HG03460 (cell line): ENCODE data around the gene COL27A1.

Experiments used
- ATAC-seq: cut with Tn5 transposase; IDR thresholded peaks from one replicate; pipeline ENCODE4 v1.9.1; 2021; ENCODE audit not compliant: unreplicated experiment

Gene COL27A1

DNA sequence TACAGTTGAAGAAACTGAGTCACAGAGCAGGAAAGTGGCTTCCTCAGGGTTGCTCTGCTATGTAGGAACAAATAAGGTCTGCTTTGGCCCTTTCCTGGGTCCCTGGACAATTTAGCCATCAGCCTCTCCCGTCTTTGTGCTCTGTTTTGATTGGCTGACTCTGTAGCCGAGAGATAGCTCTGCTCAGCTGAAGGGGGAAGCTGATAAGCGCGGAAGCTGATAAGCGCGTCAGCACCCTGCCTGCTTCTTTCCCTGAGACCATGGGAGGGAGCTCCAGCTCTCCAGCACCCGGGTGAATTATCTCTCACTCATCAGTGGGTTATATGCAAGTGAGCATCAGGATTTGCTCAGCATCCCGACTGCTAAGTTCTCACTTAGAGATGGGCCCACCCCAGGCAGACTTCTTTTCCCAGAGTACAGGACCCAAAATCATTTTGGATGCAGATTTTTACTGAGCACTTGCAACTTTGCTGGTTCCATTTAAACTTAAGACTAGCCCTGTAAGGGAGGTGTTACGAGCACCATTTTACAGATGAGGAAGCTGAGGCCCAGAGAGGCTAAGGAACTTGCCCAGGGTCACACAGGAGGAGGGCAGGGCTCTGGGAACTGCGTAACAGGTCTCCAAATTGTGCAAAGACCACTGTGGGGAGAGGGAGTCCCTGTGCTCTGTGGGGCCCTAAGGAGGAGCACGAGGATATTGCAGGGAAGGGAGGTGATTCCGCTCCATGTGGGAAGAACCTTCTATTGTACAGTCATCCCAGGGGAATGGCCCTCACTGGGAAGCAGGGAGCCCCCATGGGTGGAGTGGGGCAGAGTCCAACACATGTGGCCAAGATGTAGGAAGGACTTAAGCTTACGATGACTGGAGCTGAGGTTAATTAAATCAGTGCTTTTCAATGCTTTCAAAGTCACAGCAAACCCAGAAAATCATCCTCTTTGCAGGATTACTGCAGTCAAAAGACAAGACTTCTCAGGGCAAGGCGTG is 83.8 kb downstream of the COL27A1 start:
- no peak for ATAC-seq

DNA sequence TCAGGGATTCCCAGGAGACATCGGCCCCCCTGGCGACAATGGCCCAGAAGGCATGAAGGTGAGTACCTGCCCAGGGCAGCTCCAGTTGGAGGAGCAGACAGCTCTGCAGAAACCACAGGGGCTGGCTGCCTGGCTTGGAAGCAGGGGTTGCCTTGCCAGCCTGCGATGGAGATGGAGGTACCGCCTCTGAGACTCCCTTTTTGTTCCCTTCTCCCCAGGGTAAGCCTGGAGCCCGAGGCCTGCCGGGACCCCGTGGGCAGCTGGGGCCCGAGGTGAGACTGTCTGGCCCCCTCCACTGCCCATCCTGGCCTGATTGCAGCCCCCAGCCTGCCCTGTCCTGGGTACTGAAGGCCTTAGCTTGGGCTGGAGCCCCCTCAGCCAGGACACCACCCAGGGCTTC is 84.9 kb downstream of the COL27A1 start:
- ATAC-seq: no peak

DNA sequence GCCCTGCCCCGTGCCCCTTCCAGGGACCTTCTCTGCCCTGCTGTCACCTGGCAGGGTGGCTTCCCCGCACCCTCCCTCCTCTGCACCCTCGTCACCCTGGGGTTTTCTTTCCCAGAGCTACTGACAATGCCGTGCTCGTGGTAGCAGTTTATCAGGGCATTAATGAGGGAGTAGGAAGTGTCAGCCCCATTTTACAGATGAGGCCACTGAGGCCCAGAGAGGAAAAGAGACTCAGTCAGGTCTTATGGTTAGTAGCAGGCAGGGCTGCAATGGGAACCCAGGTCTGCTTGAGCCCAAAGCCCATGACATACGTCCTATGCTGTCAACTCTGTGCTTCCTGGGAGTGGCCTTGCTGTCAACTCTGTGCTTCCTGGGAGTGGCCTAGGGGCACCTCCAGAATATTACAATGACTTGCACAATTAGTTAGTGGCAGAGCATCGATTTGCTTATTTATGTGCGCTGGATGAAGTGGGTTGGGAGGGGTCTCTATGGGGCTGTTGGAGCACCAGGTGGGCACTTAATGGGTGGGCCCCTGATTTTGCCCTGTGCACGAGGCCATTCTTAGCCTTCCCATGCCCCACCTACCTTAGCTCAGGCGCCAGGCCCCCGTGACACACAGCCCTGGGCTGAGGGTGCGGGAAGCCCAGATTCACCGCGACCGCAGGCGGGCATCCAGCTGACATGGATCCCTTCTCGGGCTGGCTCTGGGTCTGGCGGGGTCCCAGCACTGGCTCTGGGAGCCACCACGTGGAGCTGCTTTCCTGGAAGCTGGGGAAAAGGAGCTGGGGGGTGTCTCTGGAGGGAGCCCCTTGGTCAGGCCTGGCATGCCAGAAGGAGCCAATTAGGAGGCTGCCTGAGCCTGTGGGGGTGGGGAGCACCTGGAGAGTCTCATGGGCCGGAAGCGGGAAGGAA is 85.6 kb downstream of the COL27A1 start:
- no peak for ATAC-seq

DNA sequence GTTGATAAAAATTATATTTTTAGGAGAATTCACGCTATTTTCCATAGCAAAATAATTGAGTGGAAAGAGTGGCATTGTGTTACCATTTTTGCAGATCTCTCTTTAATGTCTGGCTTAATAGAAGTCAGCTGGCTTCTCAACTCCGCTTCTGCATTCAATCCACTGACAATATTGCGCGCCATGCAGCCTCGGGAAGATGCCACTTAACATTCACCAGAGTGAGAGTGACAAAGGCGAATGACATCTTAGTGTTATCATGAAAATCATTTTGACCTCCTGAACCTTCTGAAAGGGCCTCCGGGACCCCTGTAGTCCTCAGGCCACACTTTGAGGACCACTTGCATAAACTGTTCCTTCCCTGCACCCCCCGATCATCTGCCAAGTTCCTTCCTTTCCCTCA is 87.5 kb downstream of the COL27A1 start:
- no peak for ATAC-seq

DNA sequence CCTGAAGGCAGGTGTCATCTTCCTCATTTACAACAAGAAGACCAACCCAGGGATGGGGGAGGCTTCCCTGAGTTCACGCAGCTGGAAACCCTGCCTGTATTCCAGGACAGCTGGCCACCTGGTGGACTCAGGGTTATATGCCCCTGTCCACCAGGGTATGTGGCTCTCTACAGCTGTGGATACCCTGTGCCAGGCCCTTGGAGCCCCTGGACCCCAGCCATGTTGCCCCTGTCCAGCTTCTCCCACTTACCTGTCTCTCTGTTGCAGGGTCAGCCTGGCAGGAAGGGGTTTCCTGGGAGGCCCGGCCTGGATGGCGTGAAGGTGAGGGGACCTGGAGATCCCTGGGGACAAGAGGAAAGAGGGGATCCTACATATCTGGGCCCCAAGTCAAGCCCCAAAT is 87.9 kb downstream of the COL27A1 start:
- no peak for ATAC-seq

DNA sequence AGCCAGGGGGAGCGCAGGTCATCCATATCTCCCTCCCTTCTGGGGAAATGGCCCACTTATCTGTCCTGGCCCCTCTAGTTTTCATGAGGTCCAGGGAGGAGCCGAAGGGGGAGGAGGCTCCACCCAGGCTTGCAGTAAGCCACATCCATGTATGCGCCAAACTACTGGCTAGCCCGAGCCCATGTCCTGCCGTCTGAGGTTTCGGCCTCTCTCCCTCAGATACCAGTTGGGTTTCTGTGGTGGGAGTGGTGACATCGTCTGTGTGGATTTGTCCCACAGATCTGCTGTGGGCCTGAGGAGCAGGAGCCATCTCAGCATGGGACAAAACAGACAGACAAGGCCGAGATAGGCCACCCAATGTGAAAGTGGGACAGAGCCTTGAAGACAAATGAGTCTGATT is 89.2 kb downstream of the COL27A1 start:
- no peak for ATAC-seq

DNA sequence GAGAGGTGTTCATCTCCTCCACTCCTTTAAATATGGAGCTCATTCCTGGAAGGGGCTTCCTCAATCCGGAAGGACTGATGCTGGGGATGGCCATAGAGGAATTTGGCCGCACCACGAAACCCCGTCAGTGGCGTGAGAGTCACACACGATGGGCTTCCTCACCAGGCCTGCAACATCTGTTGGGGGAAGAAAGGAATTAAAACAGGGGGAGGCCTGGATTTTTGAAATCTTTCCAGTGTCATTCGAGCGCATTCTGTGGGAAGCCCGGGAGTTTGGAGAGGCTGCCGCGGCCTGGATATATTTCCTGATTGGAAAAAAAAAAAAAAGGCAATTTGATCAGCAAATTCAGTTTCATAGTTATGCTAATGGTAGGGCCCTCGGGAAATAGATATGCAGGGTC is 91.2 kb downstream of the COL27A1 start:
- ATAC-seq: no peak

DNA sequence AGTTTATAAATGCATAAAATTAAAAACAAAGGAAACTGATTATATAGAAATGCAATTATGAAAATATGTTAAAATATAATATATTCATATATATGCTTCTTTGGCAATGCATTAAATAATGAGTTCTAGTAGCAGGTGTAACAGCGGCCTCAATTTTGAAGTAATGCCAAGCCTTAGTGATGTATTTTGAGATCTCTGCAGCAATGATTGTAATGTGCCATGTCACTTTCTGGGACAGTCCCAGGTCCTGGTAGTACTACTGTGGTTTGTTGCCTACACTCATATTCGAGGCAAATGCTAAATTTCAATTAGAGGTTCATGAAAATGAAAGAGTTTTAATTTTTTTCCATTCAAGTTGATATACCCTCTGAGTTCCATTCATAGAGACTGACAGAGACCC is 91.7 kb downstream of the COL27A1 start:
- ATAC-seq: no peak

DNA sequence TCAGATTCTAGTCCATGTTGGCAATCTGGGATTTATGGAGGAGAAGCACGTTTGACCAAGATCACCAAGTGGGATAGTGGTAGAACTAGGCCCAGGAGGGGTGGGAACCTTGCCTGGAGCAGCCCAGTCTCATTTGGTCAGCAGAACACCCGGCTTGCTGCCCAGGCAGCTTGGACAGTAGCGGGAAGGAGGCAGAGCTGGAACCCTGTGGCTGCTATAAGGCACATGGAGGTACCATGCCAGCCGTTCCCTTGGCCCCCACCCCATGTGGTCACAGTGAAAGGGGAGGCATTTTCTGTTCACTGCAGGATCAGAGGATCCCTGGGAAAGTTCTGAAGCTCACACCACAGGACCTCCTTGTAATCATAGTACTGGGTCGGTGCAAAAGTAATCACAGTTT is 92.2 kb downstream of the COL27A1 start:
- no peak for ATAC-seq

DNA sequence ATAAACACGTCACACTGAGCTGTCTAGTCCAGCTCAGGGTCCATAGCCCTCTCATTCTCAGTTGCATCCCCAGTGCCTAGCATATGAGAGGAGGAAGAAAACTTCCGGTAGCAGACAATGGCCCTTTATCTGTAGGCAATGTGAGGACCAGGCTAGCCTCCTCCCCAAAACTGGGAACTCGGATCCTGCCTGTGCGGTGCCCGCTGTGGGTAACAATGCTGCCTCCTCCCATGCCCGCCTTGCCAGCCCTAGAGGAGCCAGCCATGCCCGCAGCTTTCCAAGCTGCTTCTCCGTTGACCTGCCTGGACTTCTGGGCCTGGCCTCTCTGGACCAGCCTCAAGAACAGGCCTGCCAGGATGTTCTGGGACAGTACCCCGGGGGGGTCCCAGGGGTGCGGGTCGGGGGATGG is 93.0 kb downstream of the COL27A1 start:
- no peak for ATAC-seq

DNA sequence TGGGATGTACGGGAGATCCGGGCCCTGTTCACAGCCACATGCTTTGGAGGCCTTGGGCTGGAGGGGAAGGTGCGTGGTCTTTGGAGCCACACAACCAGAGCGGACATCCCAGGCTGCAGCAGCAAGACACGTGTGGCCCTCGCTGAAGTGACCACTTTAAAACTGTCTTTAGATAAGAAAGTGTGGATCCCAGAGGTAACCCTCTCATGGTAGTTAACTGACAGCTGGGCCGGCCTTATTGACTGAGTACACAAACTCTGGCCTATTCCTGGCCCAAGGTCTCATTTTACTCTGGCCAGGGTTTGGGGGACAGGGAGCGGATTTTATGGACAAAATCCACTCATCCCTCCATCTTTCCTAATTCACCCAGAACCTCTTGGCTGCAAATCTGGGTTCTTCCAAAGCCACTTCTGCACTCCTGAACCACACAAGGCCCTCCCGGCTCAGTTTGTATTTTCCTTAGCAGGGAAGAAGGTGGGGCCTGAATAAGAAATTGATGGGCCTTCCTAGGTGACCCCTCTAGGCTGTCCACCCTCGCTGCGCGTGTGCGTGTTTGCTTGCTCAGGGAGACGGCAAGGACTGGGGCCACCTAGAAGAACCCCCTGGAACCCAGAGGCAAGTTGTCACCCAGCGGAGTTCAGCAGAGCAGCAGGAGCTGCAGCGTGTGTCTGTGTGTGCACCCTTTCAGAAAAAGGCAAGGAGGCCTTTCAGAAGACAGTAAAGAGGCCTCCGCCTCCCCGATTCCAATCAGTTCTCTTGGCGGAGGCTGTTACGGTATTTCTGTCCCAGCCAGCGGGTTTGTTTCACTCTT is 94.3 kb downstream of the COL27A1 start:
- no peak for ATAC-seq

DNA sequence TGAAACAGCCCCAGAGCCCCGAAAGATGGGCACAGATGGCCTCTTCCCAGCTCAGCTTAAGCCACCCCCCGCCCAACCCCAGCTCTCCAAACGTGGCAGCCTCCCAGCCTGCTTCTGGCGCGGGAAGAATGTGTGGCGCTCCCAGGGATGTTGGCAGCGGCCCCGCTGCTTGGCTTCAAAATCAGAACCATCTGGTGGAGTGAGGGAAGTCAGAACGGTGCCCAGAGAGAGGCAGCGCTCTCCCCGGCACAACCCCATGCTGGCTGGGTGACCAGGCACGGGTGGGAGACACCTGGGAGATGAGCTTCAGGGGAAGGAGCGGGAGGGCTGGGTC is 94.9 kb downstream of the COL27A1 start:
- ATAC-seq: no peak

DNA sequence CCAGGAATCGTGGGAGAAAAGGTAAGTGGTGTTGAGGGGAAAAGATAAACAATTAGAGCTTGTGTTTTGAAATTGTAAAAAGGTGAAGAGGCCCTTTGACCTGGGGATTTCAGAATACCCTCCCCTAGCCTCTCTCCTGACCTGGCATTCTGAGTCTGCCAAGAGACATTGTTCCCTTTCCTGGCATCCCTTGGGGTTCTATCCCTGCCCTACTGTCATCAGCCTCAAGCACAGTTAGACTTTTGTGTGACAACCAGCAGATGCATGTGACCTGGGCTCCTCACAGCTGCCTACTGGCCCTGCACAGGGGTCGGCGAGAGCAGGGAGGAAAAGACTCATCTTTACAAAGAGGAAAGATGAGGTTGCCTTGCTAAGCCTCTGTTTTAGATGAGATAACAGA is 95.3 kb downstream of the COL27A1 start:
- ATAC-seq: no peak

DNA sequence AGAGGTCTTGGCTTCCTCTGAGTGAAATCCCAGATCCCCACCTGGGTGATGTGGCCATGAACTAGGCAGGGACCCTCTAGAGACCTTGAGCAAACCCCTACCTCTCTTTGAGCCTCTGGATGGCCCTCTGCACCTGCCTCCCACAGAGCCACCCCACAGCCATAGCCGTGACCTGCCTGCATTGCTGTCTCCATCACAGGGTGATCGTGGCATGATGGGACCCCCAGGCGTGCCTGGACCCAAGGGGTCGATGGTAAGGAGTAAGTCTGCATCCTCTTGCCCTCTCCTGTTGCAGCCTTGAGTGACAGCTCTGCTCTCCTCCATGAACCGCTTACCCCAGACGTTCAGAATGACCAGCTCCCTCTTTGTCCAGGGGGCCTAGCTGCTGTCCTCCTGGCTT is 97.1 kb downstream of the COL27A1 start:
- ATAC-seq: no peak

DNA sequence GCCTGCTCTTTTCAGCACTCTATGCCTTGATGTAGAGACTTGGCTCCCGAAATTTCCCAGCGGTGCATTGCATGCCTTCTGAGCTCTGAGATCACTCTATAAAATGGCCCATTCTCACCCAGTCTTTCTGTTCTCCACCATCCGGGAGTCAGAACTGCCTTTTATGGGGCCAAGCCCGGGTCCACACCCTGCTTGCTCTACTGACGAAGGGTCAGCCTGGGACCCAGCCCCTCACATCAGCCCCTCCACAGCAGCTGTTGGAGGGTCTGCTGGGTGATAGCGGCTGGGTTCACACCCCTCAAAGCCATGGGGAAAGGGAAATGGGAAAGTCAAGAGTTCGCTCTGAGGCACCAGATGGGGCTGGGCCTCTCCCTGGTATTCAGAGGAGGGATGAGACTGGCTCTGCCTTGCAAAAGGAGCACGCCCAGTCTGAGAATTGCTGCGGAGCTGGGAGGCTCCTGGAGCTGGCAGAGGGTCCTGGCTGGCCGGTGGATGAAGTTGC is 101.5 kb downstream of the COL27A1 start:
- no peak for ATAC-seq

DNA sequence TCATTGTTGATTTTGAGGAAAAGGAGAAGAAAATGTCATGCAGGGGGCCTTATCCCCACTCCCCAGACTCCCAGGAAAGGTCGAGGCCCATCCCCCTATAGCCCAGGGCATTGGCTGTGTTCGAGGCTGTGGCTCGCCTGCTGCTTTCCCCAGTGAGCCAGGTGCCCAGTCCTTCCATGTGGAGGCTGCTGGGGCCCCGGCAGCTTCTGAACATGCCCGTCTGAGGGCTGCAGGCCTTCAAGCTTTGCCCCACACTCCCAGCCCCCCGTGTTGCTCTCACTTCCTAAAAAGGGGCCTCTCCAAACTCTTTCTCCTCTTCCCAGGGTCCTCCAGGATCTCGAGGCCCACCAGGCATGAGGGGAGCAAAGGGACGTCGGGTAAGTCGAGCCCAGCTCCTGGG is 102.9 kb downstream of the COL27A1 start:
- ATAC-seq: no peak

DNA sequence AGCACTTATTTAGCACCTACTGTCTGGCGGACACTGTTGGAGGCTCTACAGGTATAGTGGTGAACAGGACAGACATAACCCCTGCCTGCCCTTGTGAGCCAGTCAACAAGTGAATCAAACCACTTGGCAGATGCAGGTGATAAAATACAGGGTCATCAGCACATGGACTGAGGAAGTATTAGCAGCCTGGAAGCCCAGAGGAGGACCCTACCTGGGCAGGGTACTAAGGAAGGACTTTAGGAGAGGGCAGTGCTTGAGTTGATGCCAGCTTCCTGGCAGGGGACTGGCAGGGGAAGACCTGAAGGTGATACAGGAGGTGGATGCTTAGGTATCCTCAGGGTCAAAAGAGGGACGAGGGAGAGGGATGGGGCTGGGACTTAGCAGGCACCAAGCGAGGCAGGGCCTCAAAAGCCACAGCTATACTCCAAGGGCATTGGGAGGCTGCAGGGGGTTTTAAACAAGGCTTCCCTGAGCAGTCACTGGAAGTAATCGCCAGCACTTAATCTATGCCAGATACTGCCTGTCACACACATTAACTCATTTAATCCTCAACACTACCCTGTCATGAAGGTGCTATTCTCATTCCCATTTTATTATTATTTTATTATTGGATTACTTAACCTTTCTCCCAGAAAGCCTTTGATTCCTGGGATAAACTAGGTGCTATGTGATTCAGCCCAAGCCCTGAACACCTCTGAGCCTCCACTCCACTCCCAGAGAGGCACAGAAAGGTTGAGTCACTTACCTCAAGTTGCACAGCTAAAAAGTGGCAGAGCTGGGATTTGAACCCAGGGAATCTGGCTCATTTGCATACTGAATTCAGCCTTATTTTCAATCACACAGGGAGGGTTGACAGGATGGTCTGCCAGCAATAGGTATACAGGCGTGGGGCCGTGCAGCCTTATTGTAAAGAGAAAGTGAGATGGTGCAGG is 103.8 kb downstream of the COL27A1 start:
- ATAC-seq: no peak

DNA sequence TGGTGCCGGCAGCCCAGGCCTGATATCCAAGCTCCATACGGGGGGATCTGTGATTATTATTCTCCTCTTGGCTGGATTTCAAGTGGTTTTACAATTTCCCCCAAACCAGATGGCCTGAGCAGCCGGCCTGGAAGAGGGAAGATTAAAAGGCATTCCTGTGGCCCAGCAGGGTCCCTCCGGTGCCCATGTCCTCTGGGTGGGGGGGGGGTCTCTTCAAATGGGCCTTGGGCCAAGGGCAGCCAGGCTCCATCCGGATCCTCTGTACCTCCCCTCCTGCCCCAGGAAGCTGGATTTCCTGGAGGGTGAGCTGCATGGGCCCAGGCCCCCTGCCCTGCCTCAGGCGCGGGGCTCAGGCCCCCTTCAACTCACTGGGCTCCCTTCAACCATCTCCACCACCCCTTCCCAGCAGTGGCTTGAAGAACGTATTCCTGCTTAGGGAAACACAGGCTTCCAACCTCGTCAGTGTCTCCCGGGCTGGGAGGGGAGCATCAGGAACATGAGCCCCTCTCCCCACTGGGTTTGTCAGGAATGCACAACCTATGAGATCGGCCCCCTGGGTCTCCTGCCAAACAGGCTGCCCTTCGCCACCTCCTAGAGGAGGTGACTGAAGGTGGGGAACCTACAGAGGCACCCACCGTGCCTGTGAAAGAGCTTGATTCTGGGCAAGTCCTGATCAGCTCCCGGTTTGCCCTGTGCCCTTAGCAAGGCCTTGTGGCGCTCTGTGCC is 104.6 kb downstream of the COL27A1 start:
- ATAC-seq: no peak

DNA sequence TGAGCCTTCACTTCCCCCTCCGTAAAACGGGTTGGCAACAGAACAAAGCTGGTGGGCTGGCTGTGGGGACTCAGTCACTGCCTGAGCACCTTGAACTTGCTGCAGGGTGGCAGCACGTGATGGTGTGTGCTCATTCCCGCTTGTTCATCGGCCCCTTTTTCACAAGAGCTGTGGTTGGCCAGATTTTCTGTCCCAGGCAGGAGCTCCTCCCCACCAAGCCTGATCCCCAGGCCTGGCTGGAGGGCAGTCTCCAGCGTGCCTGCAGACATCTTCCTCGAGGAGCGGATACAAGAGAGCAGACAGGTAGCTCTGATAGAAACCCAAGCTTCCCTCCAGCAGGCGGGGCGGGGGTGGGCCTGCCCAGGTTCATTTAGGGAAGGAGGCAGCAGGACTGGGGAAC is 105.7 kb downstream of the COL27A1 start:
- no peak for ATAC-seq
